Suprapubic skin (tissue), 4 donors: ENCODE measurements around the gene SETD2. TPM values are rescaled to one million over a fixed set of nuclear protein-coding genes. Genes with fewer than 3 reads are reported as not detected.

ENCODE experiments used
- DNase-seq, 2 donors: peaks; one replicate each; pipeline ENCODE4 v3.0.0-alpha.2; 2019; ENCODE audit warnings: low spot score in 2 of 2
- H3K27ac ChIP-seq: fragments of 200-600 bp; sonication (generic); one replicate; pipeline ENCODE4 v1.5.1; 2019
- H3K27me3 ChIP-seq: fragments of 200-600 bp; sonication (generic); one replicate; pipeline ENCODE4 v1.5.1; 2019
- H3K36me3 ChIP-seq: fragments of 200-600 bp; sonication (generic); one replicate; pipeline ENCODE4 v1.5.1; 2019
- H3K4me1 ChIP-seq: fragments of 200-600 bp; sonication (generic); one replicate; pipeline ENCODE4 v1.5.1; 2019
- H3K4me3 ChIP-seq: fragments of 200-600 bp; sonication (generic); one replicate; pipeline ENCODE4 v1.5.1; 2019; ENCODE audit warnings: mild to moderate bottlenecking
- H3K9me3 ChIP-seq: fragments of 200-600 bp; sonication (generic); one replicate; pipeline ENCODE4 v1.5.1; 2019
- EP300 ChIP-seq: sonication (generic); formaldehyde crosslinking; IDR thresholded peaks from one replicate; pipeline ENCODE4 v1.6.1; 2017; ENCODE audit warnings: antibody characterized with exemption
- POLR2A ChIP-seq, 2 donors: fragments of 450-650 bp; IDR thresholded peaks; one replicate each; pipeline ENCODE4 v1.6.1; 2017; ENCODE audit warnings: antibody characterized with exemption in 2 of 2, mild to moderate bottlenecking in 2 of 2, moderate library complexity in 2 of 2
- POLR2AphosphoS5 ChIP-seq, 3 donors: sonication (generic); formaldehyde crosslinking; IDR thresholded peaks; one replicate each; pipeline ENCODE4 v1.6.1; 2017; ENCODE audit warnings: antibody characterized with exemption in 3 of 3
- WGBS: methylation state at CpG from one replicate; pipeline ENCODE4 v1.1.5; 2018; 5-methylcytosine and 5-hydroxymethylcytosine counted together
- total RNA-seq, 4 donors: library from RNA; depleted of rRNA; stranded (reverse); fragments of >200 nt; gene quantifications; one replicate each; pipeline ENCODE4 v1.1.0, GENCODE V29; 2016
- TF ChIP-seq, protein P1 (sequence below), 2 donors: fragments of 200-600 bp in 1 of 2; fragments of 450-650 bp in 1 of 2; sonication (generic) in 1 of 2; IDR thresholded peaks; one replicate each; pipeline ENCODE4 v1.5.1; 2016 to 2019; ENCODE audit warnings: antibody characterized with exemption in 2 of 2, mild to moderate bottlenecking in 1 of 2, moderate library complexity in 1 of 2

Gene SETD2
- total RNA-seq, 4 donors from 2014 or later: 41.4 to 78.6 (median 53.4) TPM

DNA sequence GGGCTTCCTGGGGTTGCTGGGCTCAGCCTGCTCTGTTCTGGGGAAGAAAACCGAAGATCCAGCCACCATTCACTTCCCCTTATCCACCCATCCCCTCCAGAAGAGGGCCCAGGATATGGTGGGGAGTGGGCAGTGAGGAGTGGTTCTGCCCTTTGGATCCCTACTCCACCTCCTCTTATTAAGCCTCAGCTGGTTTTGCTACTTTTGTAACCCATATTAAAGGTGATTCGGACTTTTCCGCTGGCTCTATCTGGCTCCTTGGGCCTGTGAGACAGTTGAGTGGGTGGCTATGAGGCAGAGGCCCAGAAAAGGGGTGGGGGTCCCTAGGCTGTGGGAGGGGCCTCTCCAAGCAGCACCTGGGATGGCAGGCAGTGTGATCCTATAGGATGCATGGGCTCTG is 150.7 kb downstream of the SETD2 start:
- Histone ChIP-seq H3K4me3 (no peak overlapping the region), H3K36me3 (peaks cover 46% of the 10 kb centered on the region), H3K4me1 (peaks cover 21% of the 10 kb centered on the region), H3K27me3 (no peaks in the 10 kb centered on the region), H3K9me3 (no peaks in the 10 kb centered on the region), H3K27ac (no peak overlapping the region)
- DNase-seq: no peak
- 90% methylated on average over 3 of the region's 3 CpGs for WGBS
- TF ChIP-seq, protein P1, sequence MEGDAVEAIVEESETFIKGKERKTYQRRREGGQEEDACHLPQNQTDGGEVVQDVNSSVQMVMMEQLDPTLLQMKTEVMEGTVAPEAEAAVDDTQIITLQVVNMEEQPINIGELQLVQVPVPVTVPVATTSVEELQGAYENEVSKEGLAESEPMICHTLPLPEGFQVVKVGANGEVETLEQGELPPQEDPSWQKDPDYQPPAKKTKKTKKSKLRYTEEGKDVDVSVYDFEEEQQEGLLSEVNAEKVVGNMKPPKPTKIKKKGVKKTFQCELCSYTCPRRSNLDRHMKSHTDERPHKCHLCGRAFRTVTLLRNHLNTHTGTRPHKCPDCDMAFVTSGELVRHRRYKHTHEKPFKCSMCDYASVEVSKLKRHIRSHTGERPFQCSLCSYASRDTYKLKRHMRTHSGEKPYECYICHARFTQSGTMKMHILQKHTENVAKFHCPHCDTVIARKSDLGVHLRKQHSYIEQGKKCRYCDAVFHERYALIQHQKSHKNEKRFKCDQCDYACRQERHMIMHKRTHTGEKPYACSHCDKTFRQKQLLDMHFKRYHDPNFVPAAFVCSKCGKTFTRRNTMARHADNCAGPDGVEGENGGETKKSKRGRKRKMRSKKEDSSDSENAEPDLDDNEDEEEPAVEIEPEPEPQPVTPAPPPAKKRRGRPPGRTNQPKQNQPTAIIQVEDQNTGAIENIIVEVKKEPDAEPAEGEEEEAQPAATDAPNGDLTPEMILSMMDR (IDR thresholded peaks at IDR 0.05): no peak
- no peak for TF ChIP-seq EP300
- no peak for TF ChIP-seq POLR2A (IDR thresholded peaks at IDR 0.05)
- no peak for TF ChIP-seq POLR2AphosphoS5 (IDR thresholded peaks at IDR 0.05)

DNA sequence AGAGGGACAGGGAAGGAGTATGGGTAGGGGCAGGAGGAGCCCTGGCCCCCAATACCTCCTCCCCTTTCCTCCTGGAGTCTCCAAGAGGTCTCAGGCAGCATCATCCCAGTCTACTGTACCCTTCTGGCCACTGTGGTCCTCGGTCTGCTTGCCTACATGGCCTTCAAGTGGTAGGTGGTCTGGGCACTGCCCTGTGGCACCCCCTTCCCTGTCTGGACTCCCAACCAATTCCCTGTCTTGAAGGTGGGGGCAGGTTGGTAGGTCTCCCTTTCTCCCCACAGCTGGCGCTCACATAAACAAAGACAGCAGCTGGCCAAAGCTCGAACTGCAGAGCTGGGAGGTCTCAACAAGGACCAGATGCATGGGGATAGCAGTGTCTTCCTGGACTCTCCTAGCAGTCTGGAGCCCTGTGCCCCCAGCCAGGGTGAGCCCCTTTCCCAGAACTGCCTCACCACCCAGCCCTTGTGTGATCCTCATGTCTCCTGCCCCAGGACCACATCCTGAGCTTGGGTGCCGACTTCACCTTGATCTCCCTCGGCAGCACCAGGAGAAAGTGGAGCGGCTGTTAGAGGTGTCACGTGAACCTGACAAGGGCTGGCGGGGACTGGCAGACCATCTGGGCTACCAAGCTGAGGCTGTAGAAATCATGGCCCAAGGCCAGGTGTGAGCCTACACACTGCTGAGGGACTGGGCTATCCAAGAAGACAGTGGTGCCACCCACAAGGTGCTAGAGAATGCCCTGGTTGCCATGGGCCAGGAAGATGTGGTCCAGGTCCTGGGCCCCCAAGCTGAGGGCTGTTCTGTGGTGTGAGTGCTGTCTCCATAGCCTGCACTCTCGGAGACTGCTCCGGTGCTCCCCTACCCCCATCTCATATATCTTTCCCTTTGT is 151.3 kb downstream of the SETD2 start:
- peaks cover 46% of the 10 kb centered on the region for H3K36me3 ChIP-seq
- TF ChIP-seq, protein P1 (IDR thresholded peaks at IDR 0.05): no peak
- TF ChIP-seq POLR2AphosphoS5 (IDR thresholded peaks at IDR 0.05): no peak
- no peak for TF ChIP-seq POLR2A (IDR thresholded peaks at IDR 0.05)
- TF ChIP-seq EP300: no peak
- no peaks in the 10 kb centered on the region for H3K9me3 ChIP-seq
- H3K4me1 ChIP-seq: peaks cover 18% of the 10 kb centered on the region
- 89% methylated on average over 9 of the region's 10 CpGs for WGBS
- no peaks in the 10 kb centered on the region for H3K27me3 ChIP-seq
- no peak overlapping the region for H3K4me3 ChIP-seq
- H3K27ac ChIP-seq: no peak overlapping the region
- no peak for DNase-seq

DNA sequence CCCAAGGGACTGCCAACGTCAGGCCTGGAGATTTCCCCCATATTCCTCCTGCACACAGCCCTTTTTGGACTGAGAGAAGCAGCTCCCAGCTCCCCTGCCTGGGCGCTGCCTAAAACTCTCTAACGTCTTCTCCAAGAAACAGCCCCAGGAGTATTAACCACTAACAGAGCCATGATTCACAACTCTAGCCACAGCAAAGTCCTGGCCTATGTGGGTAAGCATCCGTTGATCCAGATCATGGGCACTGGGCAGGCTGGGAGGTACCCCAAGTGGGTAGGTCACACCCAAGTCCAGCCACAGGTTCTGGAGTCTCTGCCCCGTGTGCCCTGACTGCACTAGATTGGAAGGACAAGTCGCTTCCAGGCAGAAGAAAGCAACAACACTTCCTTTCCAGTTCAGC is 152.5 kb downstream of the SETD2 start:
- H3K36me3 ChIP-seq: peaks cover 46% of the 10 kb centered on the region
- H3K27ac ChIP-seq: no peak overlapping the region
- no peaks in the 10 kb centered on the region for H3K9me3 ChIP-seq
- DNase-seq: no peak
- peaks cover 18% of the 10 kb centered on the region for H3K4me1 ChIP-seq
- 58% methylated on average over 6 of the region's 6 CpGs for WGBS
- no peaks in the 10 kb centered on the region for H3K27me3 ChIP-seq
- no peak for TF ChIP-seq POLR2A (IDR thresholded peaks at IDR 0.05)
- no peak for TF ChIP-seq EP300
- TF ChIP-seq, protein P1 (IDR thresholded peaks at IDR 0.05): no peak
- no peak for TF ChIP-seq POLR2AphosphoS5 (IDR thresholded peaks at IDR 0.05)
- H3K4me3 ChIP-seq: no peak overlapping the region

DNA sequence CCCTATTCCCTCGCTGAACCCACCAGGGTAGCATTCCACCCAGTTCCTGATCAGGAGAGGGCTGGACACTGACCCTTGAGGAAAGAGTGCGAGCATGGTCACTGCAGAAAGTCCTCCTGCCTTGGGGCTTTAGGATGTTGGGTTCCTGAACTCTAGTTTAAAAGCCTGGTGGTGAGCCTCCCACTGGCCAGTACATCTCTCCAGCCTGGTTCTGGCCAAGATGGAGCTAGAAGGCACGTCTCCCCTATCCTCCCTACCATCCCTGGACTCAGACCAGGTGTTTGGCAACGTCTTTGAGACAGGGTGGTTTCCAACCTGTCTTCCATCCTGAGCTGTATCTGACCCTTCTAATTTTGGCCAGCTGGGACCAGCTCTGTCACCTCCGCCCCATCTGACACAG is 153.0 kb downstream of the SETD2 start:
- Histone ChIP-seq H3K27ac (no peak overlapping the region), H3K36me3 (peaks cover 46% of the 10 kb centered on the region), H3K27me3 (no peaks in the 10 kb centered on the region), H3K9me3 (no peaks in the 10 kb centered on the region), H3K4me1 (peaks cover 18% of the 10 kb centered on the region), H3K4me3 (no peak overlapping the region)
- no peak for DNase-seq
- TF ChIP-seq POLR2A (IDR thresholded peaks at IDR 0.05) (no peak), POLR2AphosphoS5 (IDR thresholded peaks at IDR 0.05) (no peak), EP300 (no peak)
- TF ChIP-seq, protein P1 (IDR thresholded peaks at IDR 0.05): no peak
- WGBS: 79% methylated on average over 5 of the region's 5 CpGs

DNA sequence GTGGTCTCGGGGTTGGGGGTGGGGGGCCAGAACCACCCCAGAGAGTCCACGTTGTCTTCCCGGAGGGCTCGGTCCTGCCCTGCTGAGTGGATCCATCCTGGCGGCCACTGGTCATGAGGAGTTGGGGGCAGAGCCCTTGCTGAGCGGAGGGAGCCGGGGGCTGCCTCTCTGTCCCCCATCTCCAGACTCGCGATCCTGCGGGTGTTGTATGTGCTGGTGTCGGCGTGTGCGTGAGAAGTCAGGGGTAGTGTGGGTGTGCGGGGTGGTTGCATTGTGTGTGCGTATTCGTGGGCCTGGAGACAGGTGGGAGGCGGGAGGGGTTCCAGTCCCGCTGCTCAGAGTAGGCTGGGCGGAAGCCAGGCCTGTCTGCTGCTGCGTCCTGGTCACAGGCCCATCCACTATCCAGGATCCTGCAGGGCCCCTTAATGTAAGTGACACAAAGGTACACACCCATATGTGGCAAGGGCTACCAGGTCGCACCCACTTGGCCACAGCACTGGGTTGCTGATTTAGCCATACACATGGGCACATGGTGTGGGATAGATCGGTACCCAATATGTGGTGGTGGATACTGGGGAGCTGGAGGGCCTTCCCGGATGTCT is 153.7 kb downstream of the SETD2 start:
- H3K4me3 ChIP-seq: peak overlapping the region; percentile 41
- no peak for TF ChIP-seq POLR2AphosphoS5 (IDR thresholded peaks at IDR 0.05)
- TF ChIP-seq, protein P1 (IDR thresholded peaks at IDR 0.05): no peak

More for the DNA sequence above, 153.7 kb downstream of the SETD2 start:
- 80% methylated on average over 4 of the region's 23 CpGs for WGBS
- H3K27ac ChIP-seq: peak overlapping the region; percentile 81
- H3K4me1 ChIP-seq: peaks cover 18% of the 10 kb centered on the region
- H3K27me3 ChIP-seq: no peaks in the 10 kb centered on the region
- DNase-seq: peak; percentile 64 to 73
- no peaks in the 10 kb centered on the region for H3K9me3 ChIP-seq
- peaks cover 47% of the 10 kb centered on the region for H3K36me3 ChIP-seq
